AG04450 (cell line): ENCODE data around the gene MAFF. TPM values are rescaled to one million over a fixed set of nuclear protein-coding genes. Genes with fewer than 3 reads are reported as not detected.

ENCODE experiments used
- CTCF ChIA-PET: fragments of 300-600, 350-600 bp; formaldehyde crosslinking; extraction: SDS; loops from one replicate; lab custom pipeline; 2022; ENCODE audit warnings: antibody characterized with exemption, inconsistent platforms; lab: Charles Lee
- POLR2A ChIA-PET: fragments of 350-600 bp; formaldehyde crosslinking; extraction: SDS; loops from one replicate; lab custom pipeline; 2021; ENCODE audit warnings: antibody characterized with exemption, inconsistent platforms; lab: Yijun Ruan, JAX
- DNase-seq: peaks from one replicate; pipeline ENCODE4 v3.0.0-alpha.2; 2011; ENCODE audit warnings: low read depth, low spot score
- H3K27ac ChIP-seq: one replicate; pipeline ENCODE4 v1.5.1; 2012; ENCODE audit warnings: low read depth, low read length, control low read depth
- H3K27me3 ChIP-seq: one replicate; pipeline ENCODE4 v1.6.0; 2012; ENCODE audit warnings: low read length; ENCODE audit not compliant: control insufficient read depth, insufficient read depth
- H3K4me3 ChIP-seq: 2 replicates; pipeline ENCODE4 v1.5.1; 2011; ENCODE audit warnings: mild to moderate bottlenecking, low read depth, low read length, control low read depth
- H3K9me3 ChIP-seq: 2 replicates; pipeline ENCODE4 v1.5.1; 2012; ENCODE audit warnings: low read length; ENCODE audit not compliant: control insufficient read depth, insufficient read depth
- polyA plus RNA-seq: library from polyadenylated mRNA; depleted of rRNA; stranded (reverse); fragments of >200 nt; gene quantifications from 2 replicates; pipeline ENCODE4 v1.2.3, GENCODE V29; 2011
- TF ChIP-seq, protein P1 (sequence below): IDR thresholded peaks from 2 replicates; pipeline ENCODE4 v1.5.1; 2011; ENCODE audit warnings: low read depth, low read length, control low read depth, inconsistent platforms

Gene MAFF
- polyA plus RNA-seq, 1 experiment = 8.3 TPM

DNA sequence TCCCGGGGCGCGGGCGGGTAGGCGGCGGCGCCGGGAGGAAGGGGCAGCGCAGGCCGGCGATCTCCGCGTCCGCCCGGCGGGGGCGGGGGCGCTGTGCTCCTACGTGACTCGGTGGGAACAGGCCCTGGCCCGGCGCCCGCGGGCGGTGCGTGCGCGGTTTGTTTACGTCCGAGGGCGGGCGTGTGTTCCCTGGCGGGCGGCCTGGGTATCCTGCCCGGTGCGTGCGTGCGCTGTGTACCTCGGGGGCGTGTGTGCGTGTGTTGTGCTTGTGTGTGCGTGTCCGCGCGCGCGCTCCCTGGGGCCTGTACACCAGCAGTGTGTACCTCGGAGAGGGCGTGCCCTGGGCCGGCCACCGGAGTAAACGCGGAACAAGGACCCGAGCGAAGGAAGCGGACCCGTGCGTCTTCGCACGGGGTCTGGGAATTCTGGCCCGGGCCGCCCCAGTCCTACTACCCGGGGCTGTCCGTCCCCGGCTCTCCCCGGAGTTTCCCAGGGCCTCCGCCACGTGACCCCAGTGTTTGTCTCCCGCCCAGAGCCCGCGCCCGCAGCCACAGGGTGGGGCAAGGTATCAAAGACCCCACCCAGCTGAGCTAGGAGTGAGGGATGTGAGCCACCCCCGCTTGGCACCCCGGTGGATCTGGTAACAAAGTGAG lies 769 bp downstream of the MAFF start:
- POLR2A ChIA-PET = interaction anchor here (0.8 to 1.5 kb wide), 11 partner anchors 12 to 88 kb away, joined by 3 to 12 read pairs (median 4); partner anchors contain the start of gene PLA2G6
- TF ChIP-seq, protein P1, sequence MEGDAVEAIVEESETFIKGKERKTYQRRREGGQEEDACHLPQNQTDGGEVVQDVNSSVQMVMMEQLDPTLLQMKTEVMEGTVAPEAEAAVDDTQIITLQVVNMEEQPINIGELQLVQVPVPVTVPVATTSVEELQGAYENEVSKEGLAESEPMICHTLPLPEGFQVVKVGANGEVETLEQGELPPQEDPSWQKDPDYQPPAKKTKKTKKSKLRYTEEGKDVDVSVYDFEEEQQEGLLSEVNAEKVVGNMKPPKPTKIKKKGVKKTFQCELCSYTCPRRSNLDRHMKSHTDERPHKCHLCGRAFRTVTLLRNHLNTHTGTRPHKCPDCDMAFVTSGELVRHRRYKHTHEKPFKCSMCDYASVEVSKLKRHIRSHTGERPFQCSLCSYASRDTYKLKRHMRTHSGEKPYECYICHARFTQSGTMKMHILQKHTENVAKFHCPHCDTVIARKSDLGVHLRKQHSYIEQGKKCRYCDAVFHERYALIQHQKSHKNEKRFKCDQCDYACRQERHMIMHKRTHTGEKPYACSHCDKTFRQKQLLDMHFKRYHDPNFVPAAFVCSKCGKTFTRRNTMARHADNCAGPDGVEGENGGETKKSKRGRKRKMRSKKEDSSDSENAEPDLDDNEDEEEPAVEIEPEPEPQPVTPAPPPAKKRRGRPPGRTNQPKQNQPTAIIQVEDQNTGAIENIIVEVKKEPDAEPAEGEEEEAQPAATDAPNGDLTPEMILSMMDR = no peak
- DNase-seq = peak; percentile 71

DNA sequence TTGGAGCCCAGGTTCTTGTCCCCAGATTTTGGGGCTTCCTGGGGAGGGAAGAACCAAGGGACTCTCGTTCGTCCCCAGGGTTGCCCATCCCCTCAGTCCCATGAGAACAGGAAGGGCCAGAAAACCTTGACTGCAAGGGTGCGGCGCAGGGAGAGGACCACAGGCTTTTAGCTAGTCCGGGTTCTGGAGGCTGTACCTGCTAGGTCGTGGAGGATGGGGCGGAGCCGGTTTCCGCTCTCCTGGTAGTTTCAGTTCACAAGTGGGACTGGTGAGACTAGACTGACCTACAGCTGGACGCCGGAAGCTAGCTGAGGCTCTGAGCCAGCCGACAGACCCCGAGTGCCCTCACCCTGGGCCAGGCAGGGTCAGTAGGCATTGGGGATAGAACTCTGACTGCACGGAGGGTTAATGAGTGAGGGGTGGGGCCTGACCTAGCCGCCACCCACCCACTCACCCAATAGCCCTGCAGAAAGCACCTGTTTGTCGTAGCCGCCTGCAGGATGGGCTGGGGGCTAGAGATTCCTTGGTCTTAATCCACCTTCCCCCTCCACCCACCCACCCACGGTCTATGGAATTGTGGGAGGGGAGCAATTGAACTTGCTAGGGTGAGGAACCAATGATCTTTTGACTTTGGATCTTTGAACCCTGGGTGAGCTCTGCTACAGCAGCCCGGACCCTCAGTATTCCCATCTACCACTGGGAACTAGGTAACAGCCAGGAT lies 1.5 kb downstream of the MAFF start:
- Histone ChIP-seq H3K27me3 (no peaks in the 10 kb centered on the region), H3K27ac (peak overlapping the region; percentile 95), H3K9me3 (peaks cover 4% of the 10 kb centered on the region; the same call in 1 of the 2 replicates), H3K4me3 (peak overlapping the region; percentile 88)
- ChIA-PET POLR2A (interaction anchor here (1.5 kb wide), 1 partner anchor 89 kb away, joined by 6 read pairs; no protein-coding TSS in a partner anchor), CTCF (interaction anchor here (1.2 kb wide), 1 partner anchor 16 kb away, joined by 3 read pairs; no protein-coding TSS in a partner anchor)
- DNase-seq = no peak
- TF ChIP-seq, protein P1 = no peak

More for the DNA sequence above, 769 bp downstream of the MAFF start:
- H3K27ac ChIP-seq = peak overlapping the region; percentile 95
- CTCF ChIA-PET = no interaction called here
- peaks cover 4% of the 10 kb centered on the region; the same call in 1 of the 2 replicates for H3K9me3 ChIP-seq
- no peaks in the 10 kb centered on the region for H3K27me3 ChIP-seq
- H3K4me3 ChIP-seq = peak overlapping the region; percentile 88

DNA sequence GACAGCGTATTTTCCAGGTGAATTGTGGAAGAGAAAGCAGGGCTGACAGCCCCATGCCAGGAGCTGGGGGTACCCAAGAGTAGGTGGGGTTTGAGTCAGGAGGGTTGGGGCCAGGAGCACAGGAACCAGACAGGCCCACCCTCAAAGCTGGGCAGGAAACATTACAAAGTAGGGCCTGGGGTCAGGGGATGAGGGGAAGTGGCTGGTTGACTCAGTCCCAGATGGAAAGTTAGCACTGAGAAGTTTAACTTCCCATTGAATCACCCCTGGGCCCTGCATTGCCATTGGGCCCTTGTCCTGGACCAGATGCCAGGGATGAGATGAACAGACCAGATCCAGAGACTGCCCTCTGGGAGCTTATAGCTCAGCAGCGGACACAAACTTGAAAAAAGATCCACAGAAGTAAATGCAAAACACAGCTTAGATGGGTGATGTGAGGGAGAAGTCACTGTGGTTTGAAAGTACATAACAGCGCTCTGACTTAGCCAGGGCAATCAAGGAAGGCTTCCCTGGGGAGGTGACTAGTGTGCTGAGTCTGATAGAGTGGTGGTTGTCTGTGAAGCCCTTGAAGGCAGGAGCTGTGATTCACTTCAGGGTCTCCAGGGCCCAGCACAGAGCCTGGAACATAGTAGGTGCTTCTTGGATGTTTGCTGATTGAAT lies 2.2 kb downstream of the MAFF start:
- ChIA-PET CTCF (interaction anchor here (0.5 to 1.8 kb wide), 4 partner anchors 17 to 90 kb away, joined by 3 to 4 read pairs (median 4); no protein-coding TSS in a partner anchor), POLR2A (no interaction called here)
- Histone ChIP-seq H3K9me3 (peaks cover 4% of the 10 kb centered on the region; the same call in 1 of the 2 replicates), H3K27me3 (no peaks in the 10 kb centered on the region), H3K4me3 (peak overlapping the region; percentile 88), H3K27ac (peak overlapping the region; percentile 95)
- DNase-seq = no peak
- TF ChIP-seq, protein P1 = no peak

DNA sequence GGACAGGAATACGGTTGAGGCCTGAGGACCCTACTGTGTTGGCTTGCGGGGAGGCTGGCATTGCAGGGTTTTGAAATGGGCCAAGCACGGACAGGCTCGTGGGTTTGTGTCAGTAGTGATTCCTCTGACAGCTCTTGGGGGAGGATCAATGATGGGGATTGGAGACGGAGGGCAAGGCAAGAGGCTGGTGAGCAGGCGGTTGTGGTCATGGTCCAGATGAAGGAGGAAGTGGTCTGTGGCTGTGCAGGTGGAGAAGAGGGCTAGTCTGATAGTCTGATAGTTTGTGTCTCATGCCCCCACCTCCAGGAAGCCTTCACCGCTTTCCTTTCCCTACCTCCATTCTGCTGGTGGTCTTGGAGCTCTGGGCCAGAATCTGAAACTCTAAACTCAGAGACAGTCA lies 3.0 kb downstream of the MAFF start:
- H3K4me3 ChIP-seq = peak overlapping the region; percentile 31
- no peak for DNase-seq
- ChIA-PET POLR2A (interaction anchor here (1.1 kb wide), 1 partner anchor 10 kb away, joined by 5 read pairs; no protein-coding TSS in a partner anchor), CTCF (interaction anchor here (0.6 to 1.8 kb wide), 5 partner anchors 17 to 193 kb away, joined by 3 to 4 read pairs (median 3); no protein-coding TSS in a partner anchor)
- H3K9me3 ChIP-seq = peaks cover 4% of the 10 kb centered on the region; the same call in 1 of the 2 replicates
- peak overlapping the region; percentile 77 for H3K27ac ChIP-seq
- no peaks in the 10 kb centered on the region for H3K27me3 ChIP-seq
- TF ChIP-seq, protein P1 = no peak
